OCI-LY1 (cell line): ENCODE measurements around the gene VPS41.

Experiments used
- H2AFZ ChIP-seq: fragments of 200-600 bp; sonication (generic), shearing (Covaris generic); 2 replicates; pipeline ENCODE4 v1.6.0; 2014; ENCODE audit warnings: antibody characterized with exemption, mild to moderate bottlenecking, low read length
- H3F3A ChIP-seq: fragments of 200-600 bp; sonication (generic), shearing (Covaris generic); 2 replicates; pipeline ENCODE4 v1.6.0; 2014; ENCODE audit warnings: mild to moderate bottlenecking, antibody characterized with exemption, low read length, moderate library complexity; ENCODE audit not compliant: insufficient read depth
- H3K27ac ChIP-seq: fragments of 200-600 bp; sonication (generic); 2 replicates; pipeline ENCODE4 v1.5.1; 2014; ENCODE audit warnings: low read length, mixed run types, mild to moderate bottlenecking, low read depth; ENCODE audit not compliant: poor library complexity, severe bottlenecking
- H3K27me3 ChIP-seq: fragments of 200-600 bp; sonication (generic); 2 replicates; pipeline ENCODE4 v1.6.0; 2014; ENCODE audit warnings: antibody characterized with exemption, mild to moderate bottlenecking, low read length, moderate library complexity; ENCODE audit not compliant: insufficient read depth
- H3K36me3 ChIP-seq: fragments of 200-600 bp; sonication (generic); 2 replicates; pipeline ENCODE4 v1.6.1; 2014; ENCODE audit warnings: mild to moderate bottlenecking, antibody characterized with exemption, low read length, moderate library complexity, mixed read lengths; ENCODE audit not compliant: insufficient read depth
- H3K4me1 ChIP-seq: fragments of 200-600 bp; sonication (generic); 2 replicates; pipeline ENCODE4 v1.5.1; 2014; ENCODE audit warnings: mild to moderate bottlenecking, low read length, moderate library complexity; ENCODE audit not compliant: insufficient read depth, severe bottlenecking
- H3K4me2 ChIP-seq: fragments of 200-600 bp; sonication (generic), shearing (Covaris generic); 2 replicates; pipeline ENCODE4 v1.6.1; 2014; ENCODE audit warnings: low read length
- H3K4me3 ChIP-seq: fragments of 200-600 bp; sonication (generic); 2 replicates; pipeline ENCODE4 v1.5.1; 2014; ENCODE audit warnings: low read length, low read depth, mild to moderate bottlenecking, mixed read lengths; ENCODE audit not compliant: poor library complexity, severe bottlenecking
- H3K79me2 ChIP-seq: fragments of 200-600 bp; shearing (Covaris generic); 2 replicates; pipeline ENCODE4 v1.6.1; 2016; ENCODE audit warnings: mixed run types, low read length, mixed read lengths; ENCODE audit not compliant: insufficient read depth
- H3K9ac ChIP-seq: fragments of 200-600 bp; sonication (generic), shearing (Covaris generic); 2 replicates; pipeline ENCODE4 v1.6.1; 2014; ENCODE audit warnings: mild to moderate bottlenecking, low read length, mixed read lengths
- H3K9me2 ChIP-seq: fragments of 200-600 bp; sonication (generic), shearing (Covaris generic); 2 replicates; pipeline ENCODE4 v1.6.1; 2014; ENCODE audit warnings: low read depth, mild to moderate bottlenecking, low read length, mixed read lengths
- H3K9me3 ChIP-seq: fragments of 200-600 bp; shearing (Covaris generic); 2 replicates; pipeline ENCODE4 v1.6.1; 2014; ENCODE audit warnings: low read length, mixed read lengths
- H4K20me1 ChIP-seq: fragments of 200-600 bp; sonication (generic), shearing (Covaris generic); 2 replicates; pipeline ENCODE4 v1.6.0; 2016; ENCODE audit warnings: mild to moderate bottlenecking, low read length; ENCODE audit not compliant: insufficient read depth
- CTCF ChIP-seq: fragments of 200-600 bp; sonication (generic), shearing (Covaris generic); IDR thresholded peaks from 2 replicates; pipeline ENCODE4 v1.5.1; 2017; ENCODE audit warnings: mild to moderate bottlenecking, antibody characterized with exemption, low read length, moderate library complexity, mixed read lengths
- EZH2 ChIP-seq: fragments of 200-600 bp; sonication (generic), shearing (Covaris generic); IDR thresholded peaks from 2 replicates; pipeline ENCODE4 v1.8.0; 2017; ENCODE audit warnings: borderline replicate concordance, mixed run types, mild to moderate bottlenecking, antibody characterized with exemption, low read length, moderate library complexity, mixed read lengths

Gene VPS41

GRCh38 chr7:38820571-38820970 lies 88.4 kb downstream of the VPS41 start:
- Histone ChIP-seq H3K4me1 (no peaks in the 10 kb centered on the region), H3K27ac (no peak overlapping the region), H3K9me2 (no peaks in the 10 kb centered on the region), H3K36me3 (peaks cover 20% of the 10 kb centered on the region), H3K4me2 (no peak overlapping the region), H3K27me3 (no peaks in the 10 kb centered on the region), H3K9me3 (no peaks in the 10 kb centered on the region), H2AFZ (no peak overlapping the region), H3K9ac (no peak overlapping the region), H3K4me3 (no peak overlapping the region), H3K79me2 (no peaks in the 10 kb centered on the region), H4K20me1 (no peaks in the 10 kb centered on the region), H3F3A (no peaks in the 10 kb centered on the region)
- no peak for TF ChIP-seq CTCF

- Histone ChIP-seq H3K9ac (no peak overlapping the region), H2AFZ (no peak overlapping the region), H4K20me1 (no peaks in the 10 kb centered on the region), H3K27me3 (no peaks in the 10 kb centered on the region), H3K36me3 (peaks cover 20% of the 10 kb centered on the region), H3K9me3 (no peaks in the 10 kb centered on the region), H3K4me2 (no peak overlapping the region), H3K9me2 (no peaks in the 10 kb centered on the region), H3K79me2 (no peaks in the 10 kb centered on the region), H3K27ac (no peak overlapping the region), H3K4me1 (no peaks in the 10 kb centered on the region), H3K4me3 (no peak overlapping the region), H3F3A (no peaks in the 10 kb centered on the region)
- TF ChIP-seq CTCF (no peak), EZH2 (no peak)
These were observed 89.5 kb downstream of the VPS41 start for GRCh38 chr7:38819463-38819862.

GRCh38 chr7:38817526-38817925 lies 91.5 kb downstream of the VPS41 start:
- Histone ChIP-seq H2AFZ (no peak overlapping the region), H3K4me1 (no peaks in the 10 kb centered on the region), H4K20me1 (no peaks in the 10 kb centered on the region), H3F3A (no peaks in the 10 kb centered on the region), H3K79me2 (no peaks in the 10 kb centered on the region), H3K4me2 (no peak overlapping the region), H3K36me3 (peaks cover 20% of the 10 kb centered on the region), H3K27me3 (no peaks in the 10 kb centered on the region), H3K9me3 (no peaks in the 10 kb centered on the region), H3K27ac (no peak overlapping the region), H3K9ac (no peak overlapping the region), H3K4me3 (no peak overlapping the region), H3K9me2 (no peaks in the 10 kb centered on the region)
- no peak for TF ChIP-seq CTCF
- TF ChIP-seq EZH2: no peak
